Adrenal gland (tissue), 12 donors: ENCODE measurements around the gene FCHSD2. TPM values are rescaled to one million over a fixed set of nuclear protein-coding genes. Genes with fewer than 3 reads are reported as not detected.

Source experiments
- DNase-seq, 7 donors: peaks; one replicate each; pipeline ENCODE4 v3.0.0-alpha.2; 2019 to 2020
- H3K27ac ChIP-seq, 5 donors: fragments of 200-600 bp; sonication (generic) in 4 of 5; 1 replicate in 3 of 5; 2 replicates in 2 of 5; pipeline versions ENCODE4 v1.5.1 to v1.8.0; 2016 to 2020; ENCODE audit warnings: mild to moderate bottlenecking in 1 of 5
- H3K27me3 ChIP-seq: fragments of 200-600 bp; 2 replicates; pipeline ENCODE4 v1.8.0; 2021
- H3K36me3 ChIP-seq, 2 donors: fragments of 200-600 bp; replicated peaks in 1 of 2; 1 replicate in 1 of 2; 2 replicates in 1 of 2; pipeline versions ENCODE4 v1.5.1 to v1.8.0; 2018 to 2022
- H3K4me1 ChIP-seq, 2 donors: fragments of 200-600 bp; replicated peaks in 1 of 2; 1 replicate in 1 of 2; 2 replicates in 1 of 2; pipeline versions ENCODE4 v1.5.1 to v1.8.0; 2018 to 2021
- H3K4me3 ChIP-seq, 4 donors: fragments of 200-600 bp; sonication (generic) in 3 of 4; one replicate each; pipeline ENCODE4 v1.5.1; 2016 to 2018
- H3K9me3 ChIP-seq, 3 donors: fragments of 200-600 bp; sonication (generic) in 1 of 3; replicated peaks in 1 of 3; 1 replicate in 2 of 3; 2 replicates in 1 of 3; pipeline versions ENCODE4 v1.5.1 to v1.8.0; 2016 to 2021
- CTCF ChIP-seq, 6 experiments: fragments of 450-650 bp in 4 of 6; fragments of 200-600 bp in 2 of 6; sonication (generic) in 1 of 6; IDR thresholded peaks; 1 replicate in 5 of 6; 2 replicates in 1 of 6; pipeline versions ENCODE4 v1.5.1 to v1.8.0; 2016 to 2021; ENCODE audit warnings: antibody characterized with exemption in 6 of 6, mild to moderate bottlenecking in 2 of 6, moderate library complexity in 1 of 6
- POLR2A ChIP-seq, 2 donors: fragments of 450-650 bp; IDR thresholded peaks; one replicate each; pipeline ENCODE4 v1.6.1; 2017; ENCODE audit warnings: antibody characterized with exemption in 2 of 2, mild to moderate bottlenecking in 2 of 2, moderate library complexity in 1 of 2
- WGBS, 4 donors: extraction: QIAGEN DNeasy Blood & Tissue Kit in 2 of 4; methylation state at CpG; one replicate each; pipeline versions ENCODE4 v1.1.5 to v1.1.7; 2013 to 2017; 5-methylcytosine and 5-hydroxymethylcytosine counted together
- intact Hi-C, 2 donors: fragments of 100-400 bp; cut with DNase I; formaldehyde crosslinking; loops; one replicate each; pipeline versions ENCODE4 v1.14.1 to v1.15.0; 2022 to 2023
- polyA plus RNA-seq, 3 donors: library from polyadenylated mRNA; stranded (reverse); fragments of 200-250 nt in 2 of 3; fragments of 350-450 nt in 1 of 3; fragmentation: Illumina TruSeq in 1 of 3; extraction: RNeasy Lipid Tissue Mini Kit (QIAGEN cat#74804) in 1 of 3; gene quantifications; one replicate each; pipeline ENCODE4 v1.2.3, GENCODE V29; 2013 to 2014
- total RNA-seq, 9 donors: library from RNA; depleted of rRNA in 4 of 9; stranded (reverse); fragments of >200 nt in 4 of 9; fragments of 120-200 nt in 1 of 9; fragmentation: NEBNext Ultra II Directional in 1 of 9; extraction: Animal tissue kit (Norgen Biotek cat#: 25700) in 1 of 9; gene quantifications; one replicate each; pipeline versions ENCODE4 v1.1.0 to v1.2.4, GENCODE V29; 2013 to 2023
- donor health status: healthy with polysubstance abuse.
- donor health status: Bipolar disorder and iron deficiency.
- donor health status: DM: yes; HTN: yes; CAD: no.
- donor health status: DM: no; HTN: no; CAD: no.
- donor health status: DM: no; HTN: no; CAD: no.
- donor health status: DM: yes; HTN: yes; CAD: no.

The FCHSD2 gene
- total and polyA plus RNA-seq, 12 donors: 14.6 to 67.2 (median 32.7) TPM

GRCh38 chr11:72815110-72815618 is 327.0 kb downstream of the FCHSD2 start:
- no peaks in the 10 kb centered on the region for H3K9me3 ChIP-seq
- H3K27me3 ChIP-seq: no peaks in the 10 kb centered on the region
- peaks cover 20 to 39% of the 10 kb centered on the region in 2 donors for H3K4me1 ChIP-seq
- intact Hi-C loops: loop anchor here in 1 of 2 donors (10.0 kb wide), 1 partner anchor 90 kb away; no protein-coding TSS in a partner anchor
- peaks cover 0 to 25% of the 10 kb centered on the region in 2 donors for H3K36me3 ChIP-seq
- no peak for TF ChIP-seq POLR2A (IDR thresholded peaks at IDR 0.05)
- no peak for TF ChIP-seq CTCF (IDR thresholded peaks at IDR 0.05)
- H3K27ac ChIP-seq: peak overlapping the region in 4 of 5 donors; percentile 87 to 98 (median 96)
- peak overlapping the region; percentile 46 to 92 (median 56) for H3K4me3 ChIP-seq
- 6 to 26% (median 22%) methylated on average over 7 to 13 of the region's 13 CpGs for WGBS, 4 donors
- DNase-seq: no peak

DNA sequence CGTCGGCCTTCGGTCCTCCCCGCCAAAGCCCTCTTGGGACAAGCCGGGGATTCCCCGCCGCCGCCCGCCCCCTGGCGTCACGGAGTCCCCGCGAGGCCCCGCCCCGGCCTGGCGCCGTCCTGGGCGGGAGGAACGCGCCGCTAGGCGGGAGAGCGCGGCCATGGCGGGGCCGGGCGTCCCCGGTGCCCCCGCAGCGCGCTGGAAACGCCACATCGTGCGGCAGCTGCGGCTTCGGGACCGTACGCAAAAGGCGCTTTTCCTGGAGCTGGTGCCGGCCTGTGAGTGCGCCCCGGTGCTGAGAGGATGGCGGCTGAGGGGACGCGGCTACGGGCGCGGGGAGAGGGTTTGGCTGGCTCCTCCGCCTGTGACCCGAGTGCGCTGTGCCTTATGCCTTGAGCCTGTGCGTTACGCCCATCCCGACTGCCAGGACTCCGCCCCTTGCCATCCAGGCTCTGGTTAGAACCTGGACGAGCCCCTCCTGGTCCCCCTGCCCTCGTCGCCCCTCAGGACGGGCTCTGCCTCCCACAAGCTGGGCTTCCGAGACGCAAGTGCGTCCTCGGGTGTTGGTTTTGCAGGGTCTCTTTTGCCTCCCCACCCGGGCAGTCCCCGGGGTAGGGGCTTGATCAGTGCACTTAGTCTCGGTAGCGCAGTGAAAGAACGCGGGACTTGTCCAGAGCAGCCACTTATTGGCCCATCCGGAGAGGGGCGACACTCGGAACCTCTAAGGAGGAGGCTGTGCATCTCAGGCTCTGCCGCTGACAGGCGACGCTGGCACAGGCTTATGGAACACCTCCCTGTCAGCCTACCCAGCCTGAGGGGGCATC is 327.6 kb downstream of the FCHSD2 start, which contains the start of gene ATG16L2:
Gene ATG16L2, plus strand, starts transcription at position 126 of the 824 bp plus-strand sequence. Its CDS starts 35 bp downstream, at position 161.
- no peaks in the 10 kb centered on the region for H3K9me3 ChIP-seq
- DNase-seq: peak; percentile 83 to 90 (median 87)
- no peaks in the 10 kb centered on the region for H3K27me3 ChIP-seq
- H3K4me3 ChIP-seq: peak within 1 kb of the TSS; percentile 46 to 92 (median 56)
- peaks cover 0 to 22% of the 10 kb centered on the region in 2 donors for H3K36me3 ChIP-seq
- 0 to 1% (median 1%) methylated on average over 12 to 75 of the region's 75 CpGs for WGBS, 4 donors
- H3K4me1 ChIP-seq: peaks cover 20 to 39% of the 10 kb centered on the region in 2 donors
- H3K27ac ChIP-seq: peak within 1 kb of the TSS; percentile 85 to 98 (median 94)
- peak in 5 of 6 experiments; percentile 20 to 68 (median 27) for TF ChIP-seq CTCF (IDR thresholded peaks at IDR 0.05)
- TF ChIP-seq POLR2A (IDR thresholded peaks at IDR 0.05): peak; percentile 69 to 78
- intact Hi-C loops: loop anchor here in 1 of 2 donors (10.0 kb wide), 1 partner anchor 90 kb away; no protein-coding TSS in a partner anchor

GRCh38 chr11:72813740-72814285 is 328.3 kb downstream of the FCHSD2 start:
- Histone ChIP-seq H3K27me3 (no peaks in the 10 kb centered on the region), H3K4me3 (peak overlapping the region in 3 of 4 donors; percentile 16 to 92 (median 56)), H3K36me3 (peaks cover 0 to 20% of the 10 kb centered on the region in 2 donors), H3K9me3 (no peaks in the 10 kb centered on the region), H3K4me1 (peaks cover 20 to 39% of the 10 kb centered on the region in 2 donors), H3K27ac (peak overlapping the region; percentile 85 to 98 (median 94))
- intact Hi-C loops: loop anchor here in 1 of 2 donors (10.0 kb wide), 1 partner anchor 89 kb away; no protein-coding TSS in a partner anchor
- WGBS, 4 donors: 1% methylated on average over 22 to 47 of the region's 47 CpGs
- DNase-seq: peak in 6 of 7 donors; percentile 75 to 88 (median 84)
- TF ChIP-seq CTCF (IDR thresholded peaks at IDR 0.05) (no peak), POLR2A (IDR thresholded peaks at IDR 0.05) (peak; percentile 12 to 39)
